ENCODE measurements around the gene PTGER4.
"Not testable (repeated sequence)": the region's sequence is repeated elsewhere in the genome, so short reads cannot be mapped to it uniquely, and the experiment has no call there.

Gene PTGER4

DNA sequence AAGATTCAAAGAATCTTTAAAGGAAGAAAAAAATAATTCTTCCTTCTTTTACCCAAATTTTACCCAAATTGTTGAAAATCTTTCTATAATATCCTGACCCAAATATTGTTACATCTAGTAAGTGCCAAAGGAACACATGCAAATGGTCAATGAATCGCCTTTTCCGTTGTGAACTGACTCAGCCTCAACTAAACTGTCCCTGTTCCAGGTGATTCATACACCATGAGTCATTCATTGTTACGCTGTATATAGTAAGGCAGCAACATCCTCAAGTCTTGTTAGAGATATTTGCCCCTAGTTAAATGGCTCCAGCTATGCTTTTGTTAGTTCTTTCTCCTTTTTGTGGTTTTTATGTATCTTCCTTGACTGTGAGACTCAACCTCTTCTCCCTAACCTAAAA, 9.7 kb downstream of the PTGER4 start:
- no peak for DNase-seq (ENCODE audit: low read depth in 2 of 2, low spot score in 1 of 2)

DNA sequence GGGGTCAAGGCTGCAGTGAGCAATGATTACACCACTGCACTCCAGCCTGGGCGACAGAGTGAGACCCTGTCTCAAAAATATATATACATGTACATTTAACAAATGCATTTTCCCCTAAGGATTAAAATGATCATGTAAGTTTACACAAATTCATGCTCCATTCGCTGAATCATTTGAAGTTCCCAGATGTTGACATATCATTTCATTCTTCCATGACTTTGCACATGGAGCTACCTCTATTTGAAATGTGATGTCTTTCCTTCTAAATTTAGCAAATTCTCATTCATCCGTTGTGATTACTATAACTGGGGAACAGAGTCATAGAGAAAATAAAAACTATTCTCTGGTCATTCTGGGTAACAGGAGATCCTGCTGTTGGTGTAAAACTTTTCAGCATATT, 10.6 kb downstream of the PTGER4 start:
- no peak for DNase-seq (ENCODE audit: low read depth in 2 of 2, low spot score in 1 of 2)

DNA sequence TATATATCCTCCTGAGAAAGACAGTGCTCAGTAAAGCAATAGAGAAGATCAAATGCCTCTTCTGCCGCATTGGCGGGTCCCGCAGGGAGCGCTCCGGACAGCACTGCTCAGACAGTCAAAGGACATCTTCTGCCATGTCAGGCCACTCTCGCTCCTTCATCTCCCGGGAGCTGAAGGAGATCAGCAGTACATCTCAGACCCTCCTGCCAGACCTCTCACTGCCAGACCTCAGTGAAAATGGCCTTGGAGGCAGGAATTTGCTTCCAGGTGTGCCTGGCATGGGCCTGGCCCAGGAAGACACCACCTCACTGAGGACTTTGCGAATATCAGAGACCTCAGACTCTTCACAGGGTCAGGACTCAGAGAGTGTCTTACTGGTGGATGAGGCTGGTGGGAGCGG, 12.2 kb downstream of the PTGER4 start:
- DNase-seq (ENCODE audit: low read depth in 2 of 2, low spot score in 1 of 2), result no peak

DNA sequence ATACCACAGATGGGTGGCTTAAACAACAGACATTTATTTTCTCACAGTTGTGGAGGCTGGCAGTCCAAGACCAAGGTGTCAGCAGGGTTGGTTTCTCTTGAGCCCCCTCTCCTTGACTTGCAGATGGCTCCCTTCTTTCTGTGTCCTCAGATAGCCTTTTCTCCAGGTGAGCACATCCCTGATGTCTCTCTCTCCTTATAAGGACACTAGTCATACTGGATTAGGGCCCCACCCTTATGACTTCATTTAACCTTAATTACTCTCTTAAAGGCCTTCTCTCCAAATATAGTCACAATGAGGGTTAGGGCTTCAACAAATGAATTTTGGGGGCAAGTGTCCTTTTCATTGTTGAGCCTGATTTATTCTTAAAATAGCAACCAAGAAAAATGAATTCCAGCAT, 14.7 kb downstream of the PTGER4 start:
- DNase-seq (ENCODE audit: low read depth in 2 of 2, low spot score in 1 of 2), result no peak

DNA sequence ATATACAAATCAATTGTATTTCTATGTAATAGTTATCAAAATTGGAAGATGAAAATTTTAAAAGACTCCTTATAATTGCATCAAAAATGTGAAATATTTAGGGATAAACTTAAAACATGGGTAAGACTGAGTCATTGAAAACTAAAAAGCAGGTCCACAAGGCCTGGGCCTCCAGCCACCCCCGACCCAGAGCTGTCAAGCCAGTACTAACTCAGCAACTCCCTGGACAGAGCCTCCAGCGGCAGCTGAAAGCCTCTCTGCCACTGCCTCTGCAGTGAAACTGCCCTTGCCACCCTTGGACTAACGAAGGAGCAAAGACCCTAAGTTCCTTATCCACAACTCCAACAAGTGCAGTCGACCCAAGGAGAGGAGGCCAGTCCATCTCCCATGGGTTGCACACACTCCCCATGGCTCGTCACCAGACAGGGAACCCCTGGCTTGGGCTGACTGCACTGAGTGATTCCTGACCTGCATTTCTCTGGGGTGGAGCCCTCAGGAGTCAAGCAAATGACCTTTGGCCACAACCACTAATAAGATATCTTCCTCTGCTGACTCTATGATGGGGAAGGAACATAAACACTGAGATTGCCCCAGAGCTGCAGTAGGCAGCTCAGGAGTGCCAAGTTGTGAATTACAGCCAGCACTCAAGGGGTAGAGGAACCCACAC, 20.5 kb downstream of the PTGER4 start:
- no peak for DNase-seq (ENCODE audit: low read depth in 2 of 2, low spot score in 1 of 2)

DNA sequence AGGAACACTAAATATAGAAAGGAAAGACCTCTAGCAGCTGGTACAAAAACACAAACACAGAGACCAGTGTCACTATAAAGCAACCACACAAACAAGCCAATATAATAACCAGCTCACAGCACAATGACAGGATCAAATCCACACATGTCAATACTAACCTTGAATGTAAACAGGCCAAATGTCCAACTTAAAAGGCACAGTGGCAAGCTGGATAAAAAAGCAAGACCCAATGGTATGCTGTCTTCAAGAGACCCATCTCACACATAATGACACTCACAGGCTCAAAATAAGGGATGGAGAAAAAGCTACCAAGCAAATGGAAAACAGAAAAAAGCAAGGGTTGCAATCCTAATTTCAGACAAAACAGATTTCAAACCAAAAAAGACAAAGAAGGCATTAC, 22.3 kb downstream of the PTGER4 start:
- DNase-seq (ENCODE audit: low read depth in 2 of 2, low spot score in 1 of 2), result not testable (repeated sequence)

DNA sequence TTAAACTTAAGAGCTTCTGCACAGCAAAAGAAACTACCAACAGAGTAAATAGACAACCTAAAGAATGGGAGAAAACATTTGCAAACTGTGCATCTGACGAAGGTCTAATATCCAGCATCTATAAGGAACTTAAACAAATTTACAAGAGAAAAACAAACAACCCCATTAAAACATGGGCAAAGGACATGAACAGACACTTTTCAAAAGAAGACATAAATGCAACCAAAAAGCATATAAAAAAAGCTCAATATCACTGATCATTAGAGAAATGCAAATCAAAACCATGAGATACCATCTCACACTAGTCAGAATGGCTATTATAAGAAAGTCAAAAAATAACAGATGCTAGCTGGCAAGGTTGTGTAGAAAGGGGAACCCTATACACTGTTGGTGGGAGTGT, 25.8 kb downstream of the PTGER4 start:
- not testable (repeated sequence) for DNase-seq (ENCODE audit: low read depth in 2 of 2, low spot score in 1 of 2)

DNA sequence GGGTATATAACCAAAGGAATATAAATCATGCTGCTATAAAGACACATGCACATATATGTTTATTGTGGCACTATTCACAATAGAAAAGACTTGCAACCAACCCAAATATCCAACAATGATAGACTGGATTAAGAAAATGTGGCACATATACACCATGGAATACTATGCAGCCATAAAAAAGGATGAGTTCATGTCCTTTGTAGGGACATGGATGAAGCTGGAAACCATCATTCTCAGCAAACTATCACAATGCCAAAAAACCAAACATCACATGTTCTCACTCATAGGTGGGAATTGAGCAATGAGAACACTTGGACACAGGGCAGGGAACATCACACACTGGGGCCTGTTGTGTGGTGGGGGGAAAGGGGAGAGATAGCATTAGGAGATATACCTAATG, 30.9 kb downstream of the PTGER4 start:
- not testable (repeated sequence) for DNase-seq (ENCODE audit: low read depth in 2 of 2, low spot score in 1 of 2)

DNA sequence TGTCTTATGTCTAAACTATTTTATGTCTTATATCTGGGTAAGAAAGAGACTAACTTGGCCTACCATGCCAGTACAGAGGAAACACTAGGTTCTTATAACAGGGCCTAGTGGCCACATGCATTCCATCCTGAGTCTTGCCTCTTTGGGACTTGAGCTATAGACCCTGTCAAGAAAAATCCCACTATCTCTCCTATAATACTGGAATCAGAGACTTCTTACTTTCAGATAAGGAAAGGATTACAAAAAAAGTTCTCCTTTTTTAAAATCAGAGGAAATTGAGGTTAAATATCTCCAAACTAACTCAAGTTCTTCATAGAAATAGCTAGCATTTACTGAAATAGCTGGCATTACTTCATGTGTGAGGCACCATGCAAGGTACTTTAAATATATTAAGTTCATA, 34.3 kb downstream of the PTGER4 start:
- DNase-seq (ENCODE audit: low read depth in 2 of 2, low spot score in 1 of 2), result no peak

DNA sequence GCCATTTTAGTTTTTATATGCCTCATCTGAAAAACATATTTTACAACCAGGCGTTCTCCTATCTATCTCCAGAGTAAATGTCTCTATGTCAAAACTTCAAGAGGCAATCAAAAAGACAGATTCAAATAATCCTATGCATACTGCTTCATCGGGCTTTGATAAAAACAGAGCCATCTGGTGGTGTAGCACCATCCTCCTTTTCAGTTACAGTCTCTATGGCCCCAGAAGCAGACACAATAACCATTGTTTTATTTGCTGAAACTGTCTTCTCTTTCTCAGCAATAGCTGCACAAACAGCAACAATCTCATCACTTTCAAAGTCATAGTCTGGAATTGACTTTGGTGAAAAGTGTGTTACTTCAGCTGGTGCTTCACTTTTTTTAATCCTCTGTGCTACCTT, 36.3 kb downstream of the PTGER4 start:
- DNase-seq (ENCODE audit: low read depth in 2 of 2, low spot score in 1 of 2), result no peak

DNA sequence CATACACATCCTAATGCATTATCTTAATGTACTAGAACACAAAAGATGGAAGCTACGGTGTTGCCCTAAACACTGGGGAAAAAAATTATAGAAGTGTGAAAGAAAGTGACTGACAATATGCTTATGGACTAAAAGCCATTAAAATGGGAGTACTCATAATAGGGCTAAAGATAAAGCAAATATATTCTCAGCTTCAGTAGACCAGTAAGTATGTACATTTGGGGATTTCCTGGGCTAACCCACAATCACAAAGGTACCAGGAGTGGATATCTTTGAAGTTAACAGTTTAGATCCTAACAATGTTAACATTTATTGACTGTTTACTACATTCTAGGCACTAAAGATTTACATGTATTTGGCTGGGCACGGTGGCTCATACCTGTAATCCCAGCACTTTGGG, 36.9 kb downstream of the PTGER4 start:
- DNase-seq (ENCODE audit: low read depth in 2 of 2, low spot score in 1 of 2), result no peak

DNA sequence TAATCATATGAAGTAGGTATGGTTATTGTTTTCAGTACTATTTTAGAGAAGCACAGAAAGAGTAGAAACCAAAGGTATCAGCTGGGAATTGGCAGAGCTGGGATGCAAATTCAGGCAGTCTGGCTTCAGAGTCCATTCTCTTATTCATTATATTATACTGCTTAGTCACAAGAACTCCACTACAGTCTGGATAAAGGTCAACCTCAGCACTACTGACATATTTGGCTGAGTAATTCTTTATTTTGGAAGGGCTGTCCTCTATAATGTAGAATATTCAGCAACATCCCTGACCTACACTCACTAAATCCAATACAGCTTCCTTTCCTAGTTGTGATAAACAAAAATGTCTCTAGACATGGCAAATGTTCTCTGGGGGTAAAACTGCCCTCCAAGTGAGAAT, 37.6 kb downstream of the PTGER4 start:
- DNase-seq (ENCODE audit: low read depth in 2 of 2, low spot score in 1 of 2), result no peak

DNA sequence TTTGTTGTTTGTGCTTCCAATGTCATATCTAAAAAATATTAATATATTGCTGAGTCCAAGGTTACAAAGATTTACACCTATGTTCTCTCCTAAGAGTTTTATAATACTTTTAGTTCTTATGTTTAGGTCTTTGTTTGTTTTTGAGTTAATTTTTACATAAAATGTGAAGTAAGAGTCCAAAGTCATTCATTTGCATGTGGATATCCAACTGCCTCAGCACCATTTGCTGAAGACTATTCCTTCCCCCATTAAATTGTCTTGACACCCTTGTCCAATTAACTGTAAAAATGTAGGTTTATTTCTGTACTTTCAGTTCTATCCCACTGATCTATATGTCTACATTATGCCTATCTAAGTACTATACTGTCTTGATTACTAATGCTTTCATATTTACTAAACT, 40.4 kb downstream of the PTGER4 start:
- no peak for DNase-seq (ENCODE audit: low read depth in 2 of 2, low spot score in 1 of 2)

DNA sequence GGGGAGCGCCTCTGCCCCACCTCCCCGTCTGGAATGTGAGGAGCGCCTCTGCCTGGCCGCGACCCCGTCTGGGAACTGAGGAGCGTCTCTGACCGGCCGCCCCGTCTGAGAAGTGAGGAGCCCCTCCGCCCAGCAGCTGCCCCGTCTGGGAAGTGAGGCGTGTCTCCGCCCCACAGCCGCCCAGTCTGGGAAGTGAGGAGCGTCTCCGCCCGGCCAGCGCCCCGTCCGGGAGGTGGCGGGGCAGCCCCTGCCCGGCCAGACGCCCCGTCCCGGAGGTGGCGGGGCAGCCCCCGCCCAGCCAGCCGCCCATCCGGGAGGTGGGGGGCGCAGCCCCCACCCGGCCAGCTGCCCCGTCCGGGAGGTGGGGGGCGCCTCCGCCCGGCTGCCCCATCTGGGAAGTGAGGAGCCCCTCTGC, 42.8 kb downstream of the PTGER4 start:
- DNase-seq (ENCODE audit: low read depth in 2 of 2, low spot score in 1 of 2), result not testable (repeated sequence)

DNA sequence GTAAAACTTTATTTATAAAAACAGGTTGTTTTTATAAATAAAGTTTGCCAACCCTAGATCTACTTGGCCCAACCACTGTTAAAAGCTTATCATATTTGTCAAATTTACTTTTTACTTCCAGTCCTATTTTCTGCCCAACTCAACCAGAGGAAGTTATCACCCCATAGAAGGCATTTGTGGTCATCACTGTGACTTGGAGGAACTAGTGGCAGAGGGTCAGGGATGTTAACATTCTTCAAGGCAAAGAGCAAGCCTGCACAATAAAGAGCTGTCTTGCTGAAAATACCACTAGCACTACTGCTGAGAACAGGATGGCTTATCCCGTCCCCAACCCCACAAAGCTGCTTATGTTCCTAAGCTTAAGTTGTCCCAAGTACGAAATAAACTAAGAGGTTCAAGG, 53.7 kb downstream of the PTGER4 start:
- DNase-seq (ENCODE audit: low read depth in 2 of 2, low spot score in 1 of 2), result no peak

DNA sequence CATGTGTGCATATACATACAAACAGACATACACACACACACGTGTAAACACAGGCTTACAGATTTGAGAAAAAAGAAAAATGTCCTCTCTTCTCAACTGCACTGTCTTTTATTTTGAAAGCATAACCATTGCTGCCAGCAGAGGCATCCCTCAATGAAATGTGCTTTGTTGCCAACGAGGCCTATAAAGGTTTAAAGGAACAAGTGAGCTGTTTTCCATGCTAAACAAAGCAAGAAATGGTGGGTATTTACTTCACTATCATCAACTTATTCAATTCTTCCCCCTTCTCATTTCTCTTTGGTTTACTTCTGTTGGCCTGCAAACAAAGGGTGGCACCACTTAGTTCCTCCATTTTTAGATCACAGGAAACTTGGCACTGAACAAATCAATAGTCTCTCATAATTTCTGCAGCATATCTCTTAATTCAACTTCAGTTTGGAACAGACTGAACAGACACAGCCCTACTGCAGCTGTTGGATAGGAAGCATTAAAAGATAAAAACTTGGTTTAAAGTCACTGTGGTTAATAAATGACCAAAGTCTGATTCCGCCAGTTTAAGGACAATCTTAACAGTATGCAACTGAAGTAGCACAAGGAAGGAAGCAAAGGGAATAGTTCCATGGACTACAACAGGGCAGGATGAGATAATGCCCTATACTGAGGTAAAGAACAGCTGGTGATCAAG, 54.3 kb downstream of the PTGER4 start:
- no peak for DNase-seq (ENCODE audit: low read depth in 2 of 2, low spot score in 1 of 2)

DNA sequence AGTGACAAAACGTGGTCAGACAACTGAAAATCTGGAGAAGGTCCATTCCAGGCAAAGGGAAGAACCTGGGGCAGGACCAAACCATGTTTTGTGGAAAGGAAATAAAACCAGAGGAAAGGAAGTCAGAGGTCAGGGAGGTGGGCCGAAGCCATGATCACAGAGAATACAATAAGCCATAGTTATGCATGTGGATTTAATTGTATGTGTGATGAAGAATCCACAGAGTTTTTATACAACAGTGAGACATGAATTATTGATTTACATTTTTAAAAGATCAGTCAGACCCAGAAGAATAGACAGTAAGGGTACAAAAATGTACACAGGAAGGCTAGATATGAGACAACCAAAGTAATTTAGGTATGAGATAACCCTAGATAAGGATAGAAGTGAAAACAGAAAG, 55.3 kb downstream of the PTGER4 start:
- no peak for DNase-seq (ENCODE audit: low read depth in 2 of 2, low spot score in 1 of 2)

DNA sequence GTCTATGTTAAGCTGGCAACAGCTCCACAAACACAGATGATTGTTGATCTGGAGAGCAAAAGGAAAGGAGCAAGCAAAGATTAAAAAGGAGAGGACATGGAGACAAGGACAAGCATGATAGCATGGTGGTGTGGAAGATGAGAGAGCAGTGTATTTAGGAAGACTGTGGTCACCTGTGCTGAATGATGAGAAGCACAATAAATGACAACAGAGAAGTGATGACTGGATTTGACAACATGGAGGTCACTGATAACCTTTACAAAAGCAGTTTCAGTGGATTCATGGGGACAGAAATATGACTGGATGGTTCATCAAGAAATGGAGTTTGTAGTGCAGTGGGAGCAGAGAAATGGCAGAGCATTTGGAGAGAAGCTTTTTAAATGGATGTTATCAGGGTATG, 55.9 kb downstream of the PTGER4 start:
- no peak for DNase-seq (ENCODE audit: low read depth in 2 of 2, low spot score in 1 of 2)

DNA sequence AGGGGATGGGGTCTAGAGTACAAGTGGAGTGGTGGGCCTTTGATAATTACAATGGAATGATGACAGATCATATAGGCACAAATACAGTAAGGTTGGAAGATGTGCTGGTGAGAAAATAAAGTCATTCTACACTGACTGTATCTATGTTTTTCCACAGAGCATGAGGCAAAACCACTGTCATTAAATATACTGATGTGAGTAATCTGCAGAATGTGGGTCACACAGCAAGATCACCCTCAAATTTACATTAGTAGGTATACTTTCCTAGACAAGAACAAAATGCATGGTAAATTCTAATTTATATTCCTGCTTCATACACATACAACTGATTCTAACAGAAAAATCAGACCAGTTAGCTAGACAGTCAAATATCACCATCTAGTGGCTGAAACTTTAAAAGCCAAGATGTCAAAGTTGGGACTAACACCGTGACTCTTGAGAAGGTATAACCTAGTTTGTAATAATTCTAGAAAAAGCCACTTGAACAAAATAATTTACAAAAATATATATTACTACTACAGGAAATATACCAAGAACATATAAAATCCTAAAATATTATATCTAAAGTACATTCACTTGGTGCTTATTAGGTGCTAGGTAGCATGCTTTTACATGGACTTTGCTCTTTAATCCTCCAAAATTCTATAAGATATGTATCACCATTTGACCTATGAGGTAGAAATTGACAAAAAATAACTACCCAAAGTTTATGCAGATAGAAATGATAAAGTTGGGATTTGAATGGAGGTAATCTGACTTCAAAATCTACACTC, 56.6 kb downstream of the PTGER4 start:
- no peak for DNase-seq (ENCODE audit: low read depth in 2 of 2, low spot score in 1 of 2)

DNA sequence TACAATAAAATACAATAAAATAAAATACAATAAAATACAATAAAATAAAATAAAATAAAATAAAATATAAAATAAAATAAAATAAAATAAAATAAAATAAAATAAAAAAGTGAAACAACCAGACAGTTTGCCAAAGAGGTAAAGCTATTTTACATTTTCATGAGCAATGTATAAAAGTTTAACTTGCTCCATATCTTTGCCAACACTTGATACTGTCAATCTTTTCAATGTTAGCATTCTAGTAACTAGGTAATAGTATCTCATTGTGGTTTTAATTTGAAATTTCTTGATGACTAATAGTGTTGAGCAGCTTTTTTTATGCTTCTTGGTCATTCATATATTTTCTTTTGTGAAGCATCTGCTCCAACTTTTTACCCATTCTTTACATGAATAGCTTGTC, 58.8 kb downstream of the PTGER4 start:
- DNase-seq (ENCODE audit: low read depth in 2 of 2, low spot score in 1 of 2), result no peak

Measured in stimulated activated CD8-positive, alpha-beta memory T cell treated with anti-CD3 and anti-CD28 coated beads, Interleukin-4, amount 100 ng/mL, for 1 hour (primary cell).